ENCODE measurements around the gene MEAK7. TPM values are rescaled to one million over a fixed set of nuclear protein-coding genes. Genes with fewer than 3 reads are reported as not detected.

The MEAK7 gene
- total and polyA plus RNA-seq, 2 donors (not counting 1 experiment from before 2014, with no cell fraction given): 17.3 to 23.4 TPM

- TF ChIP-seq, protein P1, sequence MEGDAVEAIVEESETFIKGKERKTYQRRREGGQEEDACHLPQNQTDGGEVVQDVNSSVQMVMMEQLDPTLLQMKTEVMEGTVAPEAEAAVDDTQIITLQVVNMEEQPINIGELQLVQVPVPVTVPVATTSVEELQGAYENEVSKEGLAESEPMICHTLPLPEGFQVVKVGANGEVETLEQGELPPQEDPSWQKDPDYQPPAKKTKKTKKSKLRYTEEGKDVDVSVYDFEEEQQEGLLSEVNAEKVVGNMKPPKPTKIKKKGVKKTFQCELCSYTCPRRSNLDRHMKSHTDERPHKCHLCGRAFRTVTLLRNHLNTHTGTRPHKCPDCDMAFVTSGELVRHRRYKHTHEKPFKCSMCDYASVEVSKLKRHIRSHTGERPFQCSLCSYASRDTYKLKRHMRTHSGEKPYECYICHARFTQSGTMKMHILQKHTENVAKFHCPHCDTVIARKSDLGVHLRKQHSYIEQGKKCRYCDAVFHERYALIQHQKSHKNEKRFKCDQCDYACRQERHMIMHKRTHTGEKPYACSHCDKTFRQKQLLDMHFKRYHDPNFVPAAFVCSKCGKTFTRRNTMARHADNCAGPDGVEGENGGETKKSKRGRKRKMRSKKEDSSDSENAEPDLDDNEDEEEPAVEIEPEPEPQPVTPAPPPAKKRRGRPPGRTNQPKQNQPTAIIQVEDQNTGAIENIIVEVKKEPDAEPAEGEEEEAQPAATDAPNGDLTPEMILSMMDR (conservative IDR thresholded peaks at IDR 0.05 in 1 of 2, IDR thresholded peaks at IDR 0.05 in 1 of 2; ENCODE audit: low read depth in 1 of 2, low read length in 2 of 2): no peak
These were observed 43.1 kb upstream of the MEAK7 start for GRCh38 chr16:84547546-84548061.

DNA sequence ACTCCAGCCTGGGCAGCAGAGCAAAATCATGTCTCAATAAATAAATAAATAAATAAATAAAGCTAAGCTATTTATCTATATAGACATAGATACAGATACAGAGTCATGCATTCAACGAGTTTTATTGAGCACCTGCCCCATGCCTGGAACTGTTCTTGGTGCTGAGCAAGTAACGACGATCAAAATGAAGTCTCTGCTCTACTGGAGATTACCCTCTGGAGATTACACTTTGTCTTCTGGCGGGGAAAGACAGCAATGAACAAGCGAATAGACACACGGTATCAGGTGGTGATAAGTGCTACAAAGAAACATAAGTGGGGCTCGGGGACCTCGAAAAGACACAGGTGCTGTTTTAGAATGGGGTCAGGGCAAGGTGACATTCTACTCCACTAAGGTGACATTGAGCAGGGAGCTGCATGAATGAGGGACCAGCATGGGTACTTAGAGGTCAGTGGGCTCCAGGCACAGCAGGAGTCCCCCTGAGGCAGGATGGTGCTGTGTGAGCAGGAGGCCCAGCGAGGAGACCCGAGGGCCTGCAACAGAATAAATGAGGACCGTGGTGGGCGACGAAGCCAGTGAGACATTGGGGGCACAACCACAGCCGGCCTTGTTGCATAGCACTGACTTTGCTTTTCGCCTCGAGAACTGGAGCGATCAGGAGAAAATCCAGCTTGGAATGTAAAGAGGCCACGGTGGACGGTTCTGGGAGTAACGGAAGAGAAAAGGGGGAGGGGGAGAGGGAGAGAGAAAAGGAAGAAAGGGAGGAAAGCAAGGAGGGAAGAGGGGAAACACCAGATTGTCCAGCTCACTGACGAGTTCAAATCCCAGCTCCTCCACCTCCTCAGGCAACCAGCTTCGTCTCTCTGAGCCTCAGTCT, 42.4 kb upstream of the MEAK7 start:
- Histone ChIP-seq H3K36me3 (ENCODE audit: control insufficient read depth, insufficient read depth, low read length) (no peaks in the 10 kb centered on the region), H3K4me1 (ENCODE audit: control insufficient read depth, extremely low read depth, insufficient read depth, low read length) (no peaks in the 10 kb centered on the region), H3K79me2 (ENCODE audit: control insufficient read depth, insufficient read depth, low read length) (no peaks in the 10 kb centered on the region), H3K9me3 (ENCODE audit: control insufficient read depth, insufficient read depth, low read depth, low read length) (no peaks in the 10 kb centered on the region), H3K27ac (ENCODE audit: insufficient read depth, low read length) (no peak overlapping the region), H3K9ac (ENCODE audit: insufficient read depth, low read length) (no peak overlapping the region), H3K4me3 (replicated peaks in 1 of 4; ENCODE audit: control extremely low read depth in 1 of 4, insufficient read depth in 1 of 4, low read depth in 3 of 4, low read length in 4 of 4) (no peak overlapping the region), H2AFZ (ENCODE audit: low read length) (no peak overlapping the region), H4K20me1 (ENCODE audit: control insufficient read depth, extremely low read depth, insufficient read depth, low read length) (no peaks in the 10 kb centered on the region), H3K27me3 (ENCODE audit: control insufficient read depth, insufficient read depth, low read length) (no peaks in the 10 kb centered on the region), H3K4me2 (ENCODE audit: extremely low read depth, insufficient read depth, low read length) (no peak overlapping the region)
- no peak for DNase-seq (ENCODE audit: low read depth in 2 of 2)
- no peak for TF ChIP-seq EZH2 (IDR thresholded peaks at IDR 0.05; ENCODE audit: low read length, missing control alignments)
- TF ChIP-seq, protein P1 (conservative IDR thresholded peaks at IDR 0.05 in 1 of 2, IDR thresholded peaks at IDR 0.05 in 1 of 2; ENCODE audit: low read depth in 1 of 2, low read length in 2 of 2): no peak

More at GRCh38 chr16:84547546-84548061, 43.1 kb upstream of the MEAK7 start:
- Histone ChIP-seq H2AFZ (ENCODE audit: low read length) (no peak overlapping the region), H3K27ac (ENCODE audit: insufficient read depth, low read length) (no peak overlapping the region), H3K4me1 (ENCODE audit: control insufficient read depth, extremely low read depth, insufficient read depth, low read length) (no peaks in the 10 kb centered on the region), H4K20me1 (ENCODE audit: control insufficient read depth, extremely low read depth, insufficient read depth, low read length) (no peaks in the 10 kb centered on the region), H3K9me3 (ENCODE audit: control insufficient read depth, insufficient read depth, low read depth, low read length) (no peaks in the 10 kb centered on the region), H3K4me2 (ENCODE audit: extremely low read depth, insufficient read depth, low read length) (no peak overlapping the region), H3K9ac (ENCODE audit: insufficient read depth, low read length) (no peak overlapping the region), H3K27me3 (ENCODE audit: control insufficient read depth, insufficient read depth, low read length) (no peaks in the 10 kb centered on the region), H3K36me3 (ENCODE audit: control insufficient read depth, insufficient read depth, low read length) (no peaks in the 10 kb centered on the region), H3K79me2 (ENCODE audit: control insufficient read depth, insufficient read depth, low read length) (no peaks in the 10 kb centered on the region), H3K4me3 (replicated peaks in 1 of 4; ENCODE audit: control extremely low read depth in 1 of 4, insufficient read depth in 1 of 4, low read depth in 3 of 4, low read length in 4 of 4) (no peak overlapping the region)
- DNase-seq (ENCODE audit: low read depth in 2 of 2): no peak

DNA sequence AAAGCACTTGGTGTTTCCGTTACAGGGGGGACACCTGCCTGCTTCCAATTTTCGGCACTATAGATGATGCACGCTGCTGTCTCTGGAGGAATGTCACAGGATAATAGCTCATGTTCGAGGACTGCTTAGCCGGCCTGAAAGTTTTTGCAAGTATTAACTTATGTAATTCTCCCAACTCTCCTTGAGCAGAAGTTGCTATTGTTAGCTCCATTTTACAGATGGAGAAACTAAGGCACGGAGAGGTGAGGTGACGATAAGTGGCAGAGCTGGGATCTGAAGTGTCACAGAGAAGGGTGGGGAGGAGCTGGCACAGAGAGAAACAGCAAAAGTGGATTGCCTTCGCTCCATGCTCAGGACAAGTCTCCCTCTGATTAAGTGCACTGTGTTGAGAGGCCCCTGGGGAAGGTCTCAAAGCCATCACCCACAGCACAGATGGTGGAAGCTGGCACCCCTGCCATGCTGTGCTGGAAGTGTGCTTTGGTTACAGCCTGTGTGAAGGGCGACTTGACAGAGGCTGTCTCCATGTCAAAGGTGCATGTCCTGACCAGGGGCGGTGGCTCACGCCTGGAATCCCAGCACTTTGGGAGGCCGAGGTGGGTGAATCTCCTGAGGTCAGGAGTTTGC, 40.8 kb upstream of the MEAK7 start:
- Histone ChIP-seq H3K27me3 (ENCODE audit: control insufficient read depth, insufficient read depth, low read length) (no peaks in the 10 kb centered on the region), H3K79me2 (ENCODE audit: control insufficient read depth, insufficient read depth, low read length) (no peaks in the 10 kb centered on the region), H2AFZ (ENCODE audit: low read length) (no peak overlapping the region), H3K9me3 (ENCODE audit: control insufficient read depth, insufficient read depth, low read depth, low read length) (no peaks in the 10 kb centered on the region), H3K4me2 (ENCODE audit: extremely low read depth, insufficient read depth, low read length) (no peak overlapping the region), H3K27ac (ENCODE audit: insufficient read depth, low read length) (no peak overlapping the region), H3K4me1 (ENCODE audit: control insufficient read depth, extremely low read depth, insufficient read depth, low read length) (no peaks in the 10 kb centered on the region), H3K9ac (ENCODE audit: insufficient read depth, low read length) (no peak overlapping the region), H4K20me1 (ENCODE audit: control insufficient read depth, extremely low read depth, insufficient read depth, low read length) (no peaks in the 10 kb centered on the region), H3K36me3 (ENCODE audit: control insufficient read depth, insufficient read depth, low read length) (no peaks in the 10 kb centered on the region), H3K4me3 (replicated peaks in 1 of 4; ENCODE audit: control extremely low read depth in 1 of 4, insufficient read depth in 1 of 4, low read depth in 3 of 4, low read length in 4 of 4) (no peak overlapping the region)
- no peak for TF ChIP-seq EZH2 (IDR thresholded peaks at IDR 0.05; ENCODE audit: low read length, missing control alignments)
- TF ChIP-seq, protein P1 (conservative IDR thresholded peaks at IDR 0.05 in 1 of 2, IDR thresholded peaks at IDR 0.05 in 1 of 2; ENCODE audit: low read depth in 1 of 2, low read length in 2 of 2): no peak
- DNase-seq (ENCODE audit: low read depth in 2 of 2): no peak

Data from fibroblast of lung (primary cell).